H1 (cell line): ENCODE measurements around the gene PNRC2. TPM values are rescaled to one million over a fixed set of nuclear protein-coding genes. Genes with fewer than 3 reads are reported as not detected.
"Not testable (repeated sequence)": the region's sequence is repeated elsewhere in the genome, so short reads cannot be mapped to it uniquely, and the experiment has no call there.

Experiments
- CTCF ChIA-PET: fragments of 300-600 bp; sonication (Branson Sonifier 250); formaldehyde crosslinking; loops from one replicate; lab custom pipeline; 2021; ENCODE audit not compliant: partially characterized antibody; lab: Charles Lee
- POLR2A ChIA-PET: fragments of 300-600 bp; sonication (Branson Sonifier 250); formaldehyde crosslinking; loops from one replicate; lab custom pipeline; 2021; ENCODE audit warnings: inconsistent platforms; ENCODE audit not compliant: partially characterized antibody; lab: Charles Lee
- DNase-seq, 2 experiments: peaks; one replicate each; pipeline versions ENCODE4 v3.0.0 to v3.0.0-alpha.2; 2010 to 2022; ENCODE audit warnings: low spot score in 2 of 2, low read depth in 1 of 2, mixed read lengths in 1 of 2
- FAIRE-seq: peaks from 2 replicates; lab custom pipeline; 2011; peaks lifted over from hg19 to GRCh38; lab: Jason Lieb, UNC
- H2AFZ ChIP-seq: 2 replicates; pipeline ENCODE4 v1.8.1; 2012; ENCODE audit warnings: low read length, inconsistent platforms
- H2AK5ac ChIP-seq: 2 replicates; pipeline ENCODE4 v1.6.1; 2013; ENCODE audit warnings: low read depth, low read length
- H2BK120ac ChIP-seq: replicated peaks from 2 replicates; pipeline ENCODE3; 2013; ENCODE audit warnings: low read depth, low read length, inconsistent platforms
- H2BK12ac ChIP-seq: 2 replicates; pipeline ENCODE4 v1.6.1; 2013; ENCODE audit warnings: low read depth, low read length
- H2BK15ac ChIP-seq: 2 replicates; pipeline ENCODE4 v1.6.1; 2013; ENCODE audit warnings: low read length
- H2BK20ac ChIP-seq: 2 replicates; pipeline ENCODE4 v1.6.1; 2013; ENCODE audit warnings: low read length
- H2BK5ac ChIP-seq: 2 replicates; pipeline ENCODE4 v1.6.1; 2013; ENCODE audit warnings: low read depth, low read length
- H3K14ac ChIP-seq: 2 replicates; pipeline ENCODE4 v1.6.1; 2013; ENCODE audit warnings: inconsistent platforms; ENCODE audit not compliant: insufficient read length
- H3K18ac ChIP-seq: 2 replicates; pipeline ENCODE4 v1.6.1; 2013; ENCODE audit warnings: low read length; ENCODE audit errors: extremely low read depth
- H3K23ac ChIP-seq: 2 replicates; pipeline ENCODE4 v1.6.1; 2013; ENCODE audit warnings: inconsistent platforms; ENCODE audit not compliant: insufficient read length
- H3K23me2 ChIP-seq: 2 replicates; pipeline ENCODE4 v1.6.1; 2013; ENCODE audit warnings: low read depth, low read length
- H3K27ac ChIP-seq: 2 replicates; pipeline ENCODE4 v1.6.1; 2011; ENCODE audit warnings: low read depth, low read length, inconsistent platforms
- H3K27me3 ChIP-seq, 4 experiments: replicated peaks in 1 of 4; 1 replicate in 1 of 4; 2 replicates in 3 of 4; pipeline versions ENCODE4 v1.6.1 to v1.8.1; 2011 to 2013; ENCODE audit warnings: low read length in 3 of 4, mild to moderate bottlenecking in 3 of 4, inconsistent platforms in 2 of 4, mixed read lengths in 2 of 4, moderate library complexity in 1 of 4; ENCODE audit not compliant: control insufficient read depth in 3 of 4, insufficient read depth in 3 of 4; ENCODE audit errors: extremely low read depth in 1 of 4
- H3K36me3 ChIP-seq, 4 experiments: 2 replicates each; pipeline versions ENCODE4 v1.6.1 to v1.8.1; 2011 to 2013; ENCODE audit warnings: mild to moderate bottlenecking in 4 of 4, low read length in 3 of 4, moderate library complexity in 2 of 4, control low read depth in 1 of 4, inconsistent platforms in 1 of 4; ENCODE audit not compliant: insufficient read depth in 4 of 4, control insufficient read depth in 2 of 4
- H3K4ac ChIP-seq: replicated peaks from 2 replicates; pipeline ENCODE3; 2013; ENCODE audit warnings: low read length, low read depth, mixed read lengths, inconsistent platforms; ENCODE audit not compliant: insufficient read length
- H3K4me1 ChIP-seq, 4 experiments: replicated peaks in 1 of 4; 1 replicate in 1 of 4; 2 replicates in 3 of 4; pipeline versions ENCODE4 v1.6.1 to v1.8.1; 2011 to 2013; ENCODE audit warnings: low read length in 3 of 4, inconsistent platforms in 2 of 4, mixed read lengths in 1 of 4; ENCODE audit not compliant: insufficient read depth in 4 of 4, control insufficient read depth in 3 of 4
- H3K4me2 ChIP-seq, 2 experiments: 2 replicates each; pipeline versions ENCODE4 v1.6.1 to v1.8.1; 2011 to 2013; ENCODE audit warnings: low read depth in 2 of 2, low read length in 2 of 2, control low read depth in 1 of 2, inconsistent platforms in 1 of 2, mild to moderate bottlenecking in 1 of 2; ENCODE audit not compliant: insufficient read depth in 1 of 2
- H3K4me3 ChIP-seq, 4 experiments: fragments of 200-600, 300-600 bp in 1 of 4; sonication (generic), shearing (Covaris generic), sonication (Bioruptor Twin) in 1 of 4; 2 replicates each; pipeline versions ENCODE4 v1.5.1 to v1.8.1; 2011 to 2016; ENCODE audit warnings: low read length in 4 of 4, low read depth in 3 of 4, control low read depth in 2 of 4, inconsistent platforms in 2 of 4, mild to moderate bottlenecking in 2 of 4, mixed read lengths in 1 of 4, moderate library complexity in 1 of 4; ENCODE audit not compliant: insufficient read depth in 2 of 4; ENCODE audit errors: extremely low read depth in 1 of 4
- H3K56ac ChIP-seq: replicated peaks from 2 replicates; pipeline ENCODE3; 2013; ENCODE audit warnings: low read depth, mild to moderate bottlenecking, mixed read lengths, low read length, inconsistent platforms; ENCODE audit not compliant: insufficient read length
- H3K79me1 ChIP-seq: 2 replicates; pipeline ENCODE4 v1.6.1; 2013; ENCODE audit warnings: low read depth, low read length, control low read depth
- H3K79me2 ChIP-seq, 2 experiments: 2 replicates each; pipeline versions ENCODE4 v1.6.1 to v1.8.1; 2012 to 2013; ENCODE audit warnings: low read length in 2 of 2, mild to moderate bottlenecking in 2 of 2, inconsistent platforms in 1 of 2; ENCODE audit not compliant: insufficient read depth in 2 of 2, control insufficient read depth in 1 of 2
- H3K9ac ChIP-seq, 4 experiments: replicated peaks in 1 of 4; 1 replicate in 1 of 4; 2 replicates in 3 of 4; pipeline versions ENCODE4 v1.6.1 to v1.8.1; 2011 to 2013; ENCODE audit warnings: low read depth in 3 of 4, low read length in 3 of 4, control low read depth in 2 of 4, mild to moderate bottlenecking in 2 of 4, moderate library complexity in 2 of 4, inconsistent platforms in 1 of 4; ENCODE audit errors: extremely low read depth in 1 of 4
- H3K9me3 ChIP-seq, 2 experiments: 2 replicates each; pipeline versions ENCODE4 v1.6.1 to v1.8.1; 2012 to 2013; ENCODE audit warnings: mild to moderate bottlenecking in 2 of 2, moderate library complexity in 2 of 2, control low read depth in 1 of 2, inconsistent platforms in 1 of 2, low read depth in 1 of 2, low read length in 1 of 2, mixed read lengths in 1 of 2; ENCODE audit not compliant: insufficient read depth in 2 of 2
- H4K20me1 ChIP-seq, 2 experiments: replicated peaks in 1 of 2; 2 replicates each; pipeline versions ENCODE3 to v1.8.1; 2011 to 2013; ENCODE audit warnings: inconsistent platforms in 2 of 2, low read length in 2 of 2, mild to moderate bottlenecking in 1 of 2; ENCODE audit not compliant: insufficient read depth in 2 of 2, control insufficient read depth in 1 of 2
- H4K5ac ChIP-seq: 2 replicates; pipeline ENCODE4 v1.6.1; 2013; ENCODE audit warnings: low read length, low read depth, mixed read lengths, inconsistent platforms; ENCODE audit not compliant: insufficient read length
- H4K8ac ChIP-seq: 2 replicates; pipeline ENCODE4 v1.8.0; 2013; ENCODE audit warnings: mild to moderate bottlenecking, moderate library complexity, low read length, inconsistent platforms; ENCODE audit not compliant: insufficient read depth; ENCODE audit errors: extremely low read depth
- H4K91ac ChIP-seq: replicated peaks from 2 replicates; pipeline ENCODE3; 2013; ENCODE audit warnings: low read length, mixed read lengths, inconsistent platforms; ENCODE audit not compliant: insufficient read length
- RFX5 ChIP-seq: IDR thresholded peaks from 2 replicates; pipeline ENCODE4 v1.6.1; 2011; ENCODE audit warnings: low read depth, low read length, improper control_type of control experiment, borderline replicate concordance
- RNF2 ChIP-seq: fragments of 200-900, 300-1000 bp; sonication (generic); IDR thresholded peaks from 2 replicates; pipeline ENCODE4 v1.7.1; 2016; ENCODE audit warnings: borderline replicate concordance, low read depth, mild to moderate bottlenecking, antibody characterized with exemption, low read length; ENCODE audit not compliant: poor library complexity, severe bottlenecking; ENCODE audit errors: missing control alignments
- WGBS, 2 experiments: shearing (Covaris generic) in 1 of 2; methylation state at CpG; one replicate each; pipeline versions ENCODE4 v1.1.6 to v1.1.7; 2013 to 2015; ENCODE audit warnings: low lambda C conversion rate in 2 of 2, mixed read lengths in 2 of 2, inconsistent platforms in 1 of 2, low coverage in 1 of 2, missing lambda C conversion rate in 1 of 2; ENCODE audit not compliant: insufficient replicate concordance in 2 of 2, insufficient coverage in 1 of 2, insufficient read length in 1 of 2; ENCODE audit errors: extremely low coverage in 1 of 2, missing lambda C conversion rate in 1 of 2; 5-methylcytosine and 5-hydroxymethylcytosine counted together
- polyA plus RNA-seq, 7 experiments: library from polyadenylated mRNA; depleted of rRNA in 3 of 7; stranded (reverse) in 5 of 7; unstranded in 2 of 7; fragments of >200 nt in 5 of 7; fragments of 200-250 nt in 2 of 7; gene quantifications; 1 replicate in 5 of 7; 2 replicates in 1 of 7; 4 replicates in 1 of 7; pipeline versions ENCODE4 v1.2.1 to v1.2.3, GENCODE V29; 2011 to 2013; ENCODE audit warnings: missing spikeins in 2 of 7, mixed read lengths in 2 of 7
- total RNA-seq: library from RNA; stranded (reverse); fragmentation: NEBNext Ultra II Directional; extraction: Animal tissue kit (Norgen Biotek cat#: 25700); gene quantifications from 2 replicates; pipeline ENCODE4 v1.2.1, GENCODE V29; 2021

The PNRC2 gene
- total and polyA plus RNA-seq, 2 of the 8 experiments (the other 6 are each of a cell fraction or from before 2014, with no cell fraction given), result 57.5 to 147 TPM

DNA sequence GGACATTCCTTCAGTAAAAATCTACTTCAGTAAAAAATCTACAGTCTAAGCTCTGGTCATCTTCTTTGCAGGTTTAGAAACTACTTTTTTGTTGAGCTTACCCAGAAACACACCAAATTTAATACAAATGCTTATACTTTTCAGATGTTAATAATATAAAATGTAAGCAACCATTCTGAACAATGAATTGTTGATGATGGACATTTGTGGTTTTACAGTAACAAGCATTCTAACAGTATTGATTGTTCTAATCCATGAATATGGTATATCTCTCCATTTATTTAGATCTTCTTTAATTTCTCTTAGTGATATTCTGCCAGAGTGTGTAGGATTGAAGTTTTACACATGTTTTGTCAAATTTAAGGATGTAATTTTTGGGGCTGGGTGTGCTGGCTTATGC, 47.5 kb downstream of the PNRC2 start (continued):
- no peak for TF ChIP-seq RFX5
- TF ChIP-seq RNF2, result no peak

DNA sequence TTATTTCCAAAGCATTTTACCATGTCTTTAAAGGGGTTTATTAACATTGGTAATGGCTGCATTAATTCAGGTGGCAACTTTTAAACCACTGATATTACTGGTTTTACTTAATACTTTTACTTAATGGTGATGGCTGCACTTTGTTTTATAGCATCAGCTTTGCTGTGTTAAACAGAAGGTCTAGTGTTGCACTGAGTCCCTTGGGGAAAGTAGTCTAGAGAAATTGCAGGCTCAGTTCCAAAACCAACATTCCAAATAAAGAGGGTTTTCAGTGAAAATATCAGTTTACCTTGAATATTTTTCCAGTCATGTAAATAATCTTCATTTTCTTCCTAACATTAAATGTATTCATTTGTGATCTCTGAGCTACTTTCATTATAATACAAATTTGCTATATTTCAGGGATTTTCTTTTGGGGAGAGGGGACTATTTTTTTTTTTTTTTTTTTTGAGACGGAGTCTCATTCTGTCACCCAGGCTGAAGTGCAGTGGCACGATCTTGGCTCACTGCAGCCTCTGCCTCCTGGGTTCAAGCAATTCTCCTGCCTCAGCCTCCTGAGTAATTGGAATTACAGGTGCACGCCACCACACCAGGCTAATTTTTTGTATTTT, 49.1 kb downstream of the PNRC2 start:
- H4K8ac ChIP-seq, result not testable (repeated sequence)
- CTCF ChIA-PET, result interaction anchor here (0.8 to 5.4 kb wide), 3 partner anchors 19 to 198 kb away, joined by 3 to 24 read pairs (median 3); no protein-coding TSS in a partner anchor

More for the DNA sequence above, 49.1 kb downstream of the PNRC2 start:
- H3K9ac ChIP-seq, H3K9me3 ChIP-seq, H3K4me2 ChIP-seq, H3K36me3 ChIP-seq, H2BK15ac ChIP-seq, DNase-seq, H2BK5ac ChIP-seq, H3K27ac ChIP-seq, H3K14ac ChIP-seq, H3K23ac ChIP-seq, H3K79me1 ChIP-seq, H3K4me3 ChIP-seq, H2BK12ac ChIP-seq, H3K4ac ChIP-seq, H4K5ac ChIP-seq, H3K79me2 ChIP-seq, H3K56ac ChIP-seq, H2AFZ ChIP-seq, H3K23me2 ChIP-seq, H2AK5ac ChIP-seq, H2BK20ac ChIP-seq, H2BK120ac ChIP-seq, FAIRE-seq, H3K27me3 ChIP-seq, H3K18ac ChIP-seq, H4K91ac ChIP-seq, H3K4me1 ChIP-seq, H4K20me1 ChIP-seq: not testable (repeated sequence)
- 77% methylated on average over 1 of the region's 3 CpGs; no CpG with 5 or more reads in 1 of the 2 experiments for WGBS, 2 experiments
- POLR2A ChIA-PET, result interaction anchor here (1.5 to 1.8 kb wide), 2 partner anchors 28 to 30 kb away, joined by 4 read pairs; partner anchors contain the start of gene SRSF10
